NCI-H128 (cell line): ENCODE data around the gene TTC27.
"Not testable (repeated sequence)": the region's sequence is repeated elsewhere in the genome, so short reads cannot be mapped to it uniquely, and the experiment has no call there.

Experiments
- DNase-seq: peaks from one replicate; lab custom pipeline; 2025; ENCODE audit not compliant: unreplicated experiment; lab: John Stamatoyannopoulos, UW

TTC27 gene

GRCh38 chr2:32847734-32848133 lies 219.9 kb downstream of the TTC27 start:
- DNase-seq: no peak

GRCh38 chr2:32849456-32850194 lies 221.8 kb downstream of the TTC27 start:
- no peak for DNase-seq

- no peak for DNase-seq
Observed at GRCh38 chr2:32851777-32852439, 224.1 kb downstream of the TTC27 start.

GRCh38 chr2:32852856-32853255 lies 225.0 kb downstream of the TTC27 start:
- no peak for DNase-seq

GRCh38 chr2:32856891-32857290 lies 229.0 kb downstream of the TTC27 start:
- DNase-seq: no peak

GRCh38 chr2:32858713-32859112 lies 230.9 kb downstream of the TTC27 start:
- no peak for DNase-seq

- no peak for DNase-seq
Observed at GRCh38 chr2:32860385-32860784, 232.5 kb downstream of the TTC27 start.

GRCh38 chr2:32862269-32863055 lies 234.6 kb downstream of the TTC27 start:
- no peak for DNase-seq

- DNase-seq: no peak
Observed at GRCh38 chr2:32863326-32863725, 235.5 kb downstream of the TTC27 start.

GRCh38 chr2:32863803-32864202 lies 236.0 kb downstream of the TTC27 start:
- no peak for DNase-seq

GRCh38 chr2:32864334-32865111 lies 236.7 kb downstream of the TTC27 start:
- DNase-seq: no peak

GRCh38 chr2:32865399-32866068 lies 237.7 kb downstream of the TTC27 start:
- DNase-seq: no peak

GRCh38 chr2:32866462-32866861 lies 238.6 kb downstream of the TTC27 start:
- DNase-seq: not testable (repeated sequence)
